CD4-positive, alpha-beta T cell (primary cell): Measurements from ENCODE around the gene TBATA. TPM values are rescaled to one million over a fixed set of nuclear protein-coding genes. Genes with fewer than 3 reads are reported as not detected.

Experiments
- ATAC-seq: fragments of 200-7000 bp; cut with Tn5 transposase; one replicate; pipeline ENCODE4 v1.10.0; 2022; ENCODE audit warnings: mild to moderate bottlenecking; ENCODE audit not compliant: poor library complexity
- CTCF ChIA-PET: fragments of 350-600 bp; sonication (Branson Sonifier 250); formaldehyde crosslinking; loops from one replicate; lab custom pipeline; 2021; ENCODE audit warnings: antibody characterized with exemption, inconsistent platforms; lab: Charles Lee
- POLR2A ChIA-PET: fragments of 350-600 bp; sonication (Branson Sonifier 250); formaldehyde crosslinking; loops from one replicate; lab custom pipeline; 2021; ENCODE audit warnings: antibody characterized with exemption, inconsistent platforms; lab: Charles Lee
- DNase-seq, 14 experiments: peaks; one replicate each; pipeline ENCODE4 v3.0.0-alpha.2; 2013 to 2020; ENCODE audit warnings: mixed read lengths in 2 of 14
- H3K27ac ChIP-seq, 2 donors: one replicate each; pipeline versions ENCODE4 v1.5.1 to v1.7.0; 2013; ENCODE audit warnings: low read length in 2 of 2, low read depth in 1 of 2, mild to moderate bottlenecking in 1 of 2
- H3K27me3 ChIP-seq, 2 experiments: 1 replicate in 1 of 2; 2 replicates in 1 of 2; pipeline versions ENCODE4 v1.6.1 to v1.7.0; 2013; ENCODE audit warnings: low read length in 2 of 2, control low read depth in 1 of 2, mild to moderate bottlenecking in 1 of 2, moderate library complexity in 1 of 2; ENCODE audit not compliant: insufficient read depth in 2 of 2, control insufficient read depth in 1 of 2
- H3K36me3 ChIP-seq: one replicate; pipeline ENCODE4 v1.6.1; 2013; ENCODE audit warnings: low read length, control low read depth; ENCODE audit not compliant: insufficient read depth
- H3K4me1 ChIP-seq: one replicate; pipeline ENCODE4 v1.6.1; 2013; ENCODE audit warnings: low read length, control low read depth; ENCODE audit not compliant: insufficient read depth
- H3K4me3 ChIP-seq: one replicate; pipeline ENCODE4 v1.5.1; 2013; ENCODE audit warnings: mild to moderate bottlenecking, low read length, moderate library complexity
- H3K9me3 ChIP-seq, 2 experiments: 1 replicate in 1 of 2; 2 replicates in 1 of 2; pipeline versions ENCODE4 v1.6.1 to v1.7.0; 2013; ENCODE audit warnings: low read length in 2 of 2, mild to moderate bottlenecking in 2 of 2, control low read depth in 1 of 2, moderate library complexity in 1 of 2; ENCODE audit not compliant: control insufficient read depth in 1 of 2, insufficient read depth in 1 of 2
- H3K27ac Mint-ChIP-seq: one replicate; pipeline ENCODE4 v1.8.0; 2020; ENCODE audit warnings: mixed read lengths
- H3K27me3 Mint-ChIP-seq: one replicate; pipeline ENCODE4 v1.8.0; 2021; ENCODE audit warnings: mixed read lengths
- H3K36me3 Mint-ChIP-seq: one replicate; pipeline ENCODE4 v1.8.0; 2021; ENCODE audit warnings: low read depth, mixed read lengths
- H3K4me1 Mint-ChIP-seq: one replicate; pipeline ENCODE4 v1.8.0; 2021; ENCODE audit warnings: low read depth, mixed read lengths
- H3K4me3 Mint-ChIP-seq: one replicate; pipeline ENCODE4 v1.8.0; 2020; ENCODE audit warnings: mild to moderate bottlenecking, mixed read lengths
- H3K9me3 Mint-ChIP-seq: one replicate; pipeline ENCODE4 v1.8.0; 2020; ENCODE audit warnings: mixed read lengths
- intact Hi-C, 2 experiments: fragments of 100-400 bp; cut with DNase I in 1 of 2; cut with micrococcal nuclease in 1 of 2; formaldehyde crosslinking; loops; one replicate each; pipeline versions ENCODE4 v1.15.1 to v1.9.0; 2023 to 2025; cut with DNase I, micrococcal nuclease
- total RNA-seq, 174 experiments: library from RNA in 2 of 174; stranded (reverse) in 2 of 174; gene quantifications; one replicate each; pipeline ENCODE4 v1.2.3 and lab custom pipeline; 2021 to 2026
- TF ChIP-seq, protein P1 (sequence below): fragments of 200-600 bp; IDR thresholded peaks from one replicate; pipeline ENCODE4 v1.8.0; 2022; ENCODE audit warnings: antibody characterized with exemption, mild to moderate bottlenecking

The TBATA gene
- total RNA-seq, 2 experiments from 2014 or later: not detected

DNA sequence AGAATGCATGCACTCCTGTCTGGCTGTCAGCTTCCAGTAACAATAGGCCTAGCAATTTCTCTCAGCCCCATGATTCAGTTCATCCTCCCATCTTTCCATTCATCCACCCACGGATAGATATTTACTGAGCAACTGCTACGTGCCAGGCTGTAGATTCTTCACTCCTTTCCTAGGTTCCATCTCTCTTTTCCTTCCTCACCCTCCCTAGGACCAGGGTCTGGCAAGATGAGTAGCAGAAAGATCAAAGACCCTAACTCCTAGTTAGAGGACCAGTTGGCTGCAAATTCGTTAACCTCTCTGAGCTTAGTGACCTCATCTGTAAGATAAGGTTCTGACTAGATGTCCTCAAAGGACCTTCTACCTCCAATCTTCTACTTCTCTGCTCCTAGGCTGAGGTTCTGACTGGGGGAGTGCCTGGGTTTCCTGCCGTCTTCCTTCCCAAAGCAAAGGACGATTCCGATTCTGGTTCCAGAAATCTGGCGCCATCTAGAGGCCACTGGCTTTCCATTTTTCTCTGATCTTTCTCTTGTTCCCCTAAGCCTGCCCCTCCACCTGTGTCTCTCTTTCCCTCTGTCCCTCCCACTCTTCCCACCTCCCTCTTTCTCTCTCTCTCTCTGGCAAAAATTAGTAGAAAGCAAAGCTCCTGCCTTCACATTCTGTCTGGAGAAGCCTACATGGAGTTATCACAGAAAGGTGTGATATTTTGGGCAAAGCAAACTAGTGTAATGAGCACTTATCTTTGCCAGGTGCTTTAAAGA lies 26.2 kb downstream of the TBATA start:
- Histone ChIP-seq H3K4me3 (no peak overlapping the region), H3K9me3 (no peaks in the 10 kb centered on the region), H3K27me3 (no peaks in the 10 kb centered on the region), H3K4me1 (peaks cover 5% of the 10 kb centered on the region), H3K36me3 (no peaks in the 10 kb centered on the region), H3K27ac (no peak overlapping the region)
- ATAC-seq (peak; percentile 54), DNase-seq (peak; percentile 34 to 81 (median 55))
- H3K27me3 Mint-ChIP-seq: no peaks in the 10 kb centered on the region
- no peak overlapping the region for H3K27ac Mint-ChIP-seq
- intact Hi-C loops: loop anchor here (1.0 to 5.0 kb wide), 4 partner anchors 118 to 298 kb away; no protein-coding TSS in a partner anchor
- CTCF ChIA-PET: interaction anchor here (0.8 to 1.7 kb wide), 5 partner anchors 19 to 298 kb away, joined by 3 to 10 read pairs (median 5); partner anchors contain the start of gene PRF1
- TF ChIP-seq, protein P1, sequence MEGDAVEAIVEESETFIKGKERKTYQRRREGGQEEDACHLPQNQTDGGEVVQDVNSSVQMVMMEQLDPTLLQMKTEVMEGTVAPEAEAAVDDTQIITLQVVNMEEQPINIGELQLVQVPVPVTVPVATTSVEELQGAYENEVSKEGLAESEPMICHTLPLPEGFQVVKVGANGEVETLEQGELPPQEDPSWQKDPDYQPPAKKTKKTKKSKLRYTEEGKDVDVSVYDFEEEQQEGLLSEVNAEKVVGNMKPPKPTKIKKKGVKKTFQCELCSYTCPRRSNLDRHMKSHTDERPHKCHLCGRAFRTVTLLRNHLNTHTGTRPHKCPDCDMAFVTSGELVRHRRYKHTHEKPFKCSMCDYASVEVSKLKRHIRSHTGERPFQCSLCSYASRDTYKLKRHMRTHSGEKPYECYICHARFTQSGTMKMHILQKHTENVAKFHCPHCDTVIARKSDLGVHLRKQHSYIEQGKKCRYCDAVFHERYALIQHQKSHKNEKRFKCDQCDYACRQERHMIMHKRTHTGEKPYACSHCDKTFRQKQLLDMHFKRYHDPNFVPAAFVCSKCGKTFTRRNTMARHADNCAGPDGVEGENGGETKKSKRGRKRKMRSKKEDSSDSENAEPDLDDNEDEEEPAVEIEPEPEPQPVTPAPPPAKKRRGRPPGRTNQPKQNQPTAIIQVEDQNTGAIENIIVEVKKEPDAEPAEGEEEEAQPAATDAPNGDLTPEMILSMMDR: peak; percentile 79
- H3K9me3 Mint-ChIP-seq: no peaks in the 10 kb centered on the region
- no peaks in the 10 kb centered on the region for H3K36me3 Mint-ChIP-seq
- no peaks in the 10 kb centered on the region for H3K4me1 Mint-ChIP-seq
- no peak overlapping the region for H3K4me3 Mint-ChIP-seq
- POLR2A ChIA-PET: no interaction called here

GRCh38 chr10:70757856-70758255 lies 27.3 kb downstream of the TBATA start:
- DNase-seq (no peak), ATAC-seq (no peak)
- no peaks in the 10 kb centered on the region for H3K27me3 ChIP-seq
- H3K4me3 Mint-ChIP-seq: no peak overlapping the region
- no peaks in the 10 kb centered on the region for H3K4me1 Mint-ChIP-seq
- no peaks in the 10 kb centered on the region for H3K36me3 Mint-ChIP-seq
- H3K27ac ChIP-seq: no peak overlapping the region
- POLR2A ChIA-PET: no interaction called here
- H3K27ac Mint-ChIP-seq: no peak overlapping the region
- H3K9me3 ChIP-seq: no peaks in the 10 kb centered on the region
- no peaks in the 10 kb centered on the region for H3K27me3 Mint-ChIP-seq
- no peaks in the 10 kb centered on the region for H3K9me3 Mint-ChIP-seq
- intact Hi-C loops: loop anchor here in 1 of 2 experiments (5.0 kb wide), 1 partner anchor 119 kb away; no protein-coding TSS in a partner anchor
- TF ChIP-seq, protein P1: no peak
- H3K36me3 ChIP-seq: no peaks in the 10 kb centered on the region
- no peak overlapping the region for H3K4me3 ChIP-seq
- H3K4me1 ChIP-seq: peaks cover 5% of the 10 kb centered on the region
- CTCF ChIA-PET: interaction anchor here (1.7 kb wide), 1 partner anchor 208 kb away, joined by 10 read pairs; no protein-coding TSS in a partner anchor

- no peaks in the 10 kb centered on the region for H3K27me3 ChIP-seq
- CTCF ChIA-PET: no interaction called here
- POLR2A ChIA-PET: no interaction called here
- TF ChIP-seq, protein P1: no peak
- ATAC-seq: no peak
- Mint-ChIP-seq H3K27ac (no peak overlapping the region), H3K27me3 (no peaks in the 10 kb centered on the region), H3K4me1 (no peaks in the 10 kb centered on the region), H3K36me3 (no peaks in the 10 kb centered on the region), H3K9me3 (no peaks in the 10 kb centered on the region), H3K4me3 (no peak overlapping the region)
- no peak for DNase-seq
- intact Hi-C loops: loop anchor here in 1 of 2 experiments (5.0 kb wide), 1 partner anchor 120 kb away; no protein-coding TSS in a partner anchor
- no peak overlapping the region for H3K27ac ChIP-seq
- no peaks in the 10 kb centered on the region for H3K9me3 ChIP-seq
- no peaks in the 10 kb centered on the region for H3K36me3 ChIP-seq
- H3K4me3 ChIP-seq: no peak overlapping the region
- H3K4me1 ChIP-seq: peaks cover 5% of the 10 kb centered on the region
These were observed 28.3 kb downstream of the TBATA start for GRCh38 chr10:70756700-70757360.
